ENCODE measurements around the gene NUP93.

DNA sequence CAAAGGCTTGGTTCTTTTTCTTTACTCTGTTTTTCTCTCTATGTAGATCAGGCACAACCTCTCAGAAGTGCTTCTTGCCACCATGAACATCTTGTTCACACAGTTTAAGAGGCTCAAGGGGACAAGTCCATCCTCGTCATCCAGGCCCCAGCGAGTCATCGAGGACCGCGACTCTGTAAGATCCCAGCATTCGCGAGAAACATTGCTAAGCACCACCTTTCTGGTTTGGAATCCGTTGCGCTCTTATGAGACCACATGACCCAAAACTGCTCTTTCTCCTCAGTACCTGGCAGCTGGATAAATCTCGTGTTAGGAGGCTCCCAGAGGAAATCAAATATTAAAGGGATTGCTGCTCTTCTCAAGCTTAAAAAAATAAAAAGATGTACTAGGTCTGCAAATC is 111.7 kb downstream of the NUP93 start:
- TF ChIP-seq, protein P1, sequence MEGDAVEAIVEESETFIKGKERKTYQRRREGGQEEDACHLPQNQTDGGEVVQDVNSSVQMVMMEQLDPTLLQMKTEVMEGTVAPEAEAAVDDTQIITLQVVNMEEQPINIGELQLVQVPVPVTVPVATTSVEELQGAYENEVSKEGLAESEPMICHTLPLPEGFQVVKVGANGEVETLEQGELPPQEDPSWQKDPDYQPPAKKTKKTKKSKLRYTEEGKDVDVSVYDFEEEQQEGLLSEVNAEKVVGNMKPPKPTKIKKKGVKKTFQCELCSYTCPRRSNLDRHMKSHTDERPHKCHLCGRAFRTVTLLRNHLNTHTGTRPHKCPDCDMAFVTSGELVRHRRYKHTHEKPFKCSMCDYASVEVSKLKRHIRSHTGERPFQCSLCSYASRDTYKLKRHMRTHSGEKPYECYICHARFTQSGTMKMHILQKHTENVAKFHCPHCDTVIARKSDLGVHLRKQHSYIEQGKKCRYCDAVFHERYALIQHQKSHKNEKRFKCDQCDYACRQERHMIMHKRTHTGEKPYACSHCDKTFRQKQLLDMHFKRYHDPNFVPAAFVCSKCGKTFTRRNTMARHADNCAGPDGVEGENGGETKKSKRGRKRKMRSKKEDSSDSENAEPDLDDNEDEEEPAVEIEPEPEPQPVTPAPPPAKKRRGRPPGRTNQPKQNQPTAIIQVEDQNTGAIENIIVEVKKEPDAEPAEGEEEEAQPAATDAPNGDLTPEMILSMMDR (IDR thresholded peaks at IDR 0.05; ENCODE audit: low read depth, low read length) = no peak
- TF ChIP-seq POLR2A (IDR thresholded peaks at IDR 0.05; ENCODE audit: extremely low read depth, insufficient read length) = no peak
- no peak for TF ChIP-seq MYC (IDR thresholded peaks at IDR 0.05; ENCODE audit: low read depth, low read length)
